Measurements from ENCODE around the gene ARHGEF7.

The ARHGEF7 gene

GRCh38 chr13:111339366-111340143, 224.4 kb downstream of the ARHGEF7 start:
- no peak for DNase-seq (ENCODE audit: low read depth in 1 of 2, low spot score in 1 of 2)

GRCh38 chr13:111341886-111342285, 226.8 kb downstream of the ARHGEF7 start:
- DNase-seq (ENCODE audit: low read depth in 1 of 2, low spot score in 1 of 2) = no peak

GRCh38 chr13:111342721-111343120, 227.6 kb downstream of the ARHGEF7 start:
- DNase-seq (ENCODE audit: low read depth in 1 of 2, low spot score in 1 of 2) = no peak

- no peak for DNase-seq (ENCODE audit: low read depth in 1 of 2, low spot score in 1 of 2)
Observed at GRCh38 chr13:111343186-111343805, 228.2 kb downstream of the ARHGEF7 start.

- DNase-seq (ENCODE audit: low read depth in 1 of 2, low spot score in 1 of 2) = no peak
Observed at GRCh38 chr13:111344471-111345191, 229.5 kb downstream of the ARHGEF7 start.

GRCh38 chr13:111345682-111346081, 230.6 kb downstream of the ARHGEF7 start:
- no peak for DNase-seq (ENCODE audit: low read depth in 1 of 2, low spot score in 1 of 2)

GRCh38 chr13:111346101-111346680, 231.1 kb downstream of the ARHGEF7 start:
- no peak for DNase-seq (ENCODE audit: low read depth in 1 of 2, low spot score in 1 of 2)

- no peak for DNase-seq (ENCODE audit: low read depth in 1 of 2, low spot score in 1 of 2)
Observed at GRCh38 chr13:111347438-111347837, 232.3 kb downstream of the ARHGEF7 start.

- no peak for DNase-seq (ENCODE audit: low read depth in 1 of 2, low spot score in 1 of 2)
Observed at GRCh38 chr13:111353508-111353907, 238.4 kb downstream of the ARHGEF7 start.

GRCh38 chr13:111354789-111355188, 239.7 kb downstream of the ARHGEF7 start:
- no peak for DNase-seq (ENCODE audit: low read depth in 1 of 2, low spot score in 1 of 2)

Measured in activated T-helper 1 cell treated with anti-CD3 and anti-CD28 coated beads, Interleukin-2, amount 50 U/mL, for 16 hours (primary cell).